GM18498 (cell line): ENCODE results near the gene SERPINA12.
"Not testable (repeated sequence)": the region's sequence is repeated elsewhere in the genome, so short reads cannot be mapped to it uniquely, and the experiment has no call there.

Experiments used
- ATAC-seq: cut with Tn5 transposase; IDR thresholded peaks from one replicate; pipeline ENCODE4 v1.9.1; 2021; ENCODE audit warnings: mild to moderate bottlenecking, moderate library complexity; ENCODE audit not compliant: unreplicated experiment

SERPINA12 gene

GRCh38 chr14:94494085-94494484, 15.2 kb downstream of the SERPINA12 start:
- ATAC-seq, result no peak

- ATAC-seq, result no peak
Measured at GRCh38 chr14:94491511-94491910, 17.8 kb downstream of the SERPINA12 start.

GRCh38 chr14:94489336-94489735, 19.9 kb downstream of the SERPINA12 start:
- ATAC-seq, result no peak

GRCh38 chr14:94486883-94487282, 22.4 kb downstream of the SERPINA12 start:
- ATAC-seq, result no peak

- ATAC-seq, result peak; percentile 51
Measured at GRCh38 chr14:94485944-94486841, 23.1 kb downstream of the SERPINA12 start.

- no peak for ATAC-seq
Measured at GRCh38 chr14:94484481-94484880, 24.8 kb downstream of the SERPINA12 start.

GRCh38 chr14:94483729-94484275, 25.5 kb downstream of the SERPINA12 start:
- no peak for ATAC-seq

- ATAC-seq, result peak; percentile 61
Measured at GRCh38 chr14:94483071-94483451, 26.2 kb downstream of the SERPINA12 start.

- ATAC-seq, result not testable (repeated sequence)
Measured at GRCh38 chr14:94482132-94483070, 26.9 kb downstream of the SERPINA12 start.

- peak; percentile 54 for ATAC-seq
Measured at GRCh38 chr14:94481468-94482131, 27.7 kb downstream of the SERPINA12 start.

- ATAC-seq, result no peak
Measured at GRCh38 chr14:94480809-94481208, 28.5 kb downstream of the SERPINA12 start.

- ATAC-seq, result no peak
Measured at GRCh38 chr14:94478420-94478819, 30.8 kb downstream of the SERPINA12 start.

GRCh38 chr14:94476023-94476422, 33.2 kb downstream of the SERPINA12 start, which contains the start of gene SERPINA9:
Gene SERPINA9 (minus strand): TSS chr14:94476197. CDS start chr14:94469840, 6,357 bp downstream.
- ATAC-seq, result no peak

- ATAC-seq, result no peak
Measured at GRCh38 chr14:94474581-94475031, 34.7 kb downstream of the SERPINA12 start.

GRCh38 chr14:94473666-94474410, 35.4 kb downstream of the SERPINA12 start:
- ATAC-seq, result no peak

GRCh38 chr14:94472842-94473241, 36.4 kb downstream of the SERPINA12 start:
- ATAC-seq, result no peak

GRCh38 chr14:94471045-94471444, 38.2 kb downstream of the SERPINA12 start:
- ATAC-seq, result no peak

- no peak for ATAC-seq
Measured at GRCh38 chr14:94470311-94470710, 39.0 kb downstream of the SERPINA12 start.

- no peak for ATAC-seq
Measured at GRCh38 chr14:94469261-94469660, 40.0 kb downstream of the SERPINA12 start.
